H7 (cell line): Measurements from ENCODE around the gene PLEKHB1. TPM values are rescaled to one million over a fixed set of nuclear protein-coding genes. Genes with fewer than 3 reads are reported as not detected.

Experiments used
- DNase-seq: peaks from one replicate; pipeline ENCODE4 v3.0.0; 2012
- H3K27me3 ChIP-seq: 2 replicates; pipeline ENCODE4 v1.6.0; 2011; ENCODE audit warnings: mild to moderate bottlenecking, low read length; ENCODE audit not compliant: control insufficient read depth, insufficient read depth
- H3K36me3 ChIP-seq: replicated peaks from 2 replicates; pipeline ENCODE4 v1.5.1; 2011; ENCODE audit warnings: low read length; ENCODE audit not compliant: control insufficient read depth, insufficient read depth
- H3K4me3 ChIP-seq: 2 replicates; pipeline ENCODE4 v1.5.1; 2011; ENCODE audit warnings: low read depth, mild to moderate bottlenecking, control low read depth, low read length, moderate library complexity; ENCODE audit not compliant: insufficient read depth
- total RNA-seq: library from RNA; depleted of rRNA; stranded (reverse); fragments of >200 nt; shearing (Covaris generic); gene quantifications from 2 replicates; pipeline ENCODE4 v1.2.3, GENCODE V29; 2014; rRNA removed

PLEKHB1 gene
- total RNA-seq, 1 experiment from 2014 or later: 5.8 TPM

- Histone ChIP-seq H3K36me3 (0 out of 2 replicates have a peak, but pooled peaks cover 1% of the 10 kb centered on the region), H3K27me3 (no peaks in the 10 kb centered on the region), H3K4me3 (no peak overlapping the region)
- DNase-seq: no peak
Measured at GRCh38 chr11:73680687-73681086, 34.3 kb downstream of the PLEKHB1 start.

- H3K36me3 ChIP-seq: no peaks in the 10 kb centered on the region; the same call in 1 of the 2 replicates
- no peak overlapping the region for H3K4me3 ChIP-seq
- no peaks in the 10 kb centered on the region for H3K27me3 ChIP-seq
- no peak for DNase-seq
Measured at GRCh38 chr11:73693899-73694525, 47.6 kb downstream of the PLEKHB1 start.

- no peak overlapping the region for H3K4me3 ChIP-seq
- H3K27me3 ChIP-seq: no peaks in the 10 kb centered on the region
- DNase-seq: no peak
- H3K36me3 ChIP-seq: no peaks in the 10 kb centered on the region; the same call in none of the 2 replicates
Measured at GRCh38 chr11:73705053-73705452, 58.7 kb downstream of the PLEKHB1 start.

- no peak for DNase-seq
- Histone ChIP-seq H3K27me3 (no peaks in the 10 kb centered on the region), H3K4me3 (no peak overlapping the region), H3K36me3 (no peaks in the 10 kb centered on the region; the same call in 1 of the 2 replicates)
Measured at GRCh38 chr11:73710964-73711363, 64.6 kb downstream of the PLEKHB1 start.

Other genes with a start within 250 kb of the PLEKHB1 start
- gene FAM168A, start 48.5 kb upstream of the PLEKHB1 start, total RNA-seq: 13.1 and 14.3 TPM in 2 replicates
- gene RAB6A, start 114.5 kb downstream of the PLEKHB1 start, total RNA-seq: 63.4 and 73.0 TPM in 2 replicates
- 57.7 and 58.7 TPM in 2 replicates for gene MRPL48, start 141.3 kb downstream of the PLEKHB1 start, total RNA-seq
- 138 and 161 TPM in 2 replicates for gene COA4, start 230.3 kb downstream of the PLEKHB1 start, total RNA-seq
- 19.5 and 23.3 TPM in 2 replicates for gene PAAF1, start 230.4 kb downstream of the PLEKHB1 start, total RNA-seq